HG03097 (cell line): Measurements from ENCODE around the gene RNPEPL1.

ENCODE experiments used
- ATAC-seq: cut with Tn5 transposase; IDR thresholded peaks from one replicate; pipeline ENCODE4 v1.9.1; 2021; ENCODE audit not compliant: unreplicated experiment, low FRiP score

The RNPEPL1 gene

GRCh38 chr2:240622060-240622411 lies 53.8 kb downstream of the RNPEPL1 start:
- no peak for ATAC-seq

DNA sequence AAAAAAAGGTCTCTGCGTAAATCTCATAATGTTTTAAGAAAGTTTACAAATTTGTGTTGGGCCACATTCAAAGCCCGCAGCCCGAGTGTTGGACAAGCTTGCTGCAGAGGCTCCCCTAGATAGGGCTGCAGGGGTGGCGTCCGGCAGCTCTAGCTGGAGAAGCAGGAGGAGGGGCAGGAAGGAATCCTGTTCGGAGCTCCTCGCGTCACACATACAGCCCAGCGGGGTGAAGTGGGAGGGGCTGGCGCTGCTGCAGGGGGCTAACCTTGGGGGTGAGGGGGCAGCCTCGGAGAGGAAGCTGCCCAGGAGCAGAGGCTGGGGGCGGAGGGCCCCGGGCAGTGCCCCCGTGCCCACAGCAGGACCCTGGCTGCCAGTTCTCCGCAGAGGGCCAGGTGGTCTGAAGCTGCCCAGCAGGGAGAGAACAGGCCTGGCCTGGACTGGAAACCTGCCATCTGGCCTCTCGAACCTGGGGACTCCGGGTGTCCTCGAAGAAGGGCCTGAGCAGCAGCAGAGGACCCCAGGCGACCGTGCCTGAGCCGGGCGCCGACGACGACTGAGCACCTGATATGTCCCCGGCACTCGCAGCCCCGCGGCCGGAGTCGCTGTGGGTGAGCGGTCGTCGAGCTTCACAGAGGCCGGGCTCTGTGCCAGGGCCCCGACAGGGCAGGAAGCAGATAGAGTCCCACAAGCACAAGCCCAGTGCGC lies 54.4 kb downstream of the RNPEPL1 start:
- no peak for ATAC-seq

GRCh38 chr2:240623531-240624010 lies 55.3 kb downstream of the RNPEPL1 start:
- no peak for ATAC-seq

GRCh38 chr2:240624011-240624949 lies 56.0 kb downstream of the RNPEPL1 start:
- no peak for ATAC-seq

GRCh38 chr2:240624950-240625621 lies 56.8 kb downstream of the RNPEPL1 start, which contains the start of gene GPR35:
Gene GPR35, plus strand, starts transcription at chr2:240625480. Its CDS starts 4,473 bp downstream, at chr2:240629953.
- ATAC-seq = no peak

GRCh38 chr2:240626531-240627300 lies 58.4 kb downstream of the RNPEPL1 start:
- no peak for ATAC-seq

GRCh38 chr2:240627736-240628506 lies 59.6 kb downstream of the RNPEPL1 start:
- no peak for ATAC-seq

DNA sequence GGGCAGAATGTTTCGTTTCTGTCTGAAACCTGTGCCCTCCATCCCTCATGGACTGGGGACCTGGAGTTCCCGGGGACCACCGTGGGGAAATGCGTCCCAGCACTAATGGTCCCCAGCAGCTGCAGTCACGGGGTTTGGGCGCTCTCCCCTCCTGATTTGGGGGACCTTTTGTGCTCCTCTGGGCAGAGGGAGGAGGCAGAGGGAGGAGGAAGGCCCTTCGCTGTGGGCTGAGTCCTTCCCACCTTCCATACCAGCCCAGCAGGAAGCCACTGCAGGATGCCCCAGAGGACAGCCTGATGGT lies 60.2 kb downstream of the RNPEPL1 start:
- ATAC-seq = no peak

DNA sequence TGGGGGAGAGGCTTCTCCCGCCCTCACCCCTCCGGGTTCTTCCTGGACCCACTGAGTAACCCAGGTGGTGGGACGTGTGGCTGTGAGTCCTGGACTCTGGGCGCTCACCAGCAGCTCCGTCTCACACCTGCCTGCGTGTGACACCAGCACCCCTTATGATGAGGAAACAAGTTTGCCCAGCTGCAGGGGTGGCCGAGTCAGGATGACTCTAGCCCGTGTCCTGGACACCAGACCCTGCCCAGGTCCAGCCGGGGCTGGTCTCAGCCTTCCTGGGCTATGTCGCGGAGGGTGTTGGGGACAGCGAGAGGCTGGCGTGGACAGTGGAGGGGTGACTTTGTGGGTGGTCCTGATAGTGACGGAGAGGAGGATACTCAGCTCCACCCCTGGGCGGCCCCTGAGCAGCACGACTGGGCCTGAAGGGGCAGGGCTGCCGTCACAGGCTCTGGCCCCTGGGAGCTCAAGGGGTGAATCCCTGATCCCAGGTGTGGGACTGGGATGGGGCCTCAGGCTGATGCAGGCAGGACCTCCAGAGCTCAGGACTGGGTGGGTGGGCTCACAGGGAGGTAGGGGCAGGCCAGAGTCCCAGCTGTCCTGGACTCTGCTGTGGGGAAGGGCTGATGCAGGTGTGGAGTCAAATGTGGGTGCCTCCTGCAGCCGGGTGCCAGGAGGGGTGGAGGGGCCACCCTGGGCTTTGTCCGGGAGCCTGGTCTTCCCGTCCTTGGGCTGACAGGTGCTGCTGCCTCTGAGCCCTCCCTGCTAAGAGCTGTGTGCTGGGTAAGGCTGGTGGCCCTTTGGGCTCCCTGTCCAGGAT lies 60.7 kb downstream of the RNPEPL1 start:
- ATAC-seq = no peak

- no peak for ATAC-seq
These were observed 61.3 kb downstream of the RNPEPL1 start for GRCh38 chr2:240629619-240629967.

DNA sequence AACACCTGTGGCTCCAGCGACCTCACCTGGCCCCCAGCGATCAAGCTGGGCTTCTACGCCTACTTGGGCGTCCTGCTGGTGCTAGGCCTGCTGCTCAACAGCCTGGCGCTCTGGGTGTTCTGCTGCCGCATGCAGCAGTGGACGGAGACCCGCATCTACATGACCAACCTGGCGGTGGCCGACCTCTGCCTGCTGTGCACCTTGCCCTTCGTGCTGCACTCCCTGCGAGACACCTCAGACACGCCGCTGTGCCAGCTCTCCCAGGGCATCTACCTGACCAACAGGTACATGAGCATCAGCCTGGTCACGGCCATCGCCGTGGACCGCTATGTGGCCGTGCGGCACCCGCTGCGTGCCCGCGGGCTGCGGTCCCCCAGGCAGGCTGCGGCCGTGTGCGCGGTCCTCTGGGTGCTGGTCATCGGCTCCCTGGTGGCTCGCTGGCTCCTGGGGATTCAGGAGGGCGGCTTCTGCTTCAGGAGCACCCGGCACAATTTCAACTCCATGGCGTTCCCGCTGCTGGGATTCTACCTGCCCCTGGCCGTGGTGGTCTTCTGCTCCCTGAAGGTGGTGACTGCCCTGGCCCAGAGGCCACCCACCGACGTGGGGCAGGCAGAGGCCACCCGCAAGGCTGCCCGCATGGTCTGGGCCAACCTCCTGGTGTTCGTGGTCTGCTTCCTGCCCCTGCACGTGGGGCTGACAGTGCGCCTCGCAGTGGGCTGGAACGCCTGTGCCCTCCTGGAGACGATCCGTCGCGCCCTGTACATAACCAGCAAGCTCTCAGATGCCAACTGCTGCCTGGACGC lies 61.9 kb downstream of the RNPEPL1 start:
- no peak for ATAC-seq
